ENCODE data around the gene ZNF205.

DNA sequence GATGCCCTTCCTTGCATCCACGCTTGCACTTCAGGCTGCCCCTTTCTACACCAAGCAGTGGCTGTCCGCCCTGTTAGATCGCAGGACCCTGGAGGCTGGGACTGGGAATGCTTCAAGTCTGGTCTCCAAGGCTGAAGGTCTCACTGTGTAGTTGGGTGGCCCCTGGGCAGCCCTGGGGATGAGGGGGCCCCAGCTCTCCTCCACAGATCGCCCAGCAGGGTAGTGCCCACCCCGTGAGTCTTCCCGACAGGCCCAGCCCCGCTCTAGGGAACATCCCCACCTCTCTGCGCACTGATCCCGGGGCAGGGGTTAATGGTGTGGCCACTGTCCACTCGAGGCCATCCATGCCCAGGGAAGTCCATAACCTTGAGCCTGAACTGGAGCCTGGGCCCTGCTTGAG lies 32.8 kb downstream of the ZNF205 start:
- TF ChIP-seq EZH2phosphoT487 (IDR thresholded peaks at IDR 0.05; ENCODE audit: borderline replicate concordance, low read length) (no peak), CTCF (conservative IDR thresholded peaks at IDR 0.05; ENCODE audit: low read depth, low read length) (no peak), EZH2 (IDR thresholded peaks at IDR 0.05; ENCODE audit: low read length, unreplicated experiment) (no peak)
